Neutrophil (primary cell): Measurements from ENCODE around the gene MYH6.
"Not testable (repeated sequence)": the region's sequence is repeated elsewhere in the genome, so short reads cannot be mapped to it uniquely, and the experiment has no call there.

ENCODE experiments used
- H3K27ac ChIP-seq: fragments of 200-600 bp; sonication (generic); 2 replicates; pipeline ENCODE4 v1.5.1; 2016; ENCODE audit warnings: mild to moderate bottlenecking, moderate library complexity
- H3K27me3 ChIP-seq: fragments of 200-600 bp; sonication (generic); 2 replicates; pipeline ENCODE4 v1.6.0; 2016; ENCODE audit warnings: mild to moderate bottlenecking
- H3K36me3 ChIP-seq: fragments of 200-600 bp; sonication (generic); 2 replicates; pipeline ENCODE4 v1.5.1; 2017
- H3K4me1 ChIP-seq, 2 experiments: fragments of 200-600 bp in 1 of 2; sonication (generic) in 1 of 2; 1 replicate in 1 of 2; 2 replicates in 1 of 2; pipeline versions ENCODE4 v1.5.1 to v1.6.1; 2013 to 2016; ENCODE audit warnings: low read depth in 1 of 2, low read length in 1 of 2, mild to moderate bottlenecking in 1 of 2, moderate library complexity in 1 of 2; ENCODE audit not compliant: control insufficient read depth in 1 of 2, insufficient read depth in 1 of 2
- H3K4me3 ChIP-seq, 2 experiments: fragments of 200-600 bp in 1 of 2; sonication (generic) in 1 of 2; 1 replicate in 1 of 2; 2 replicates in 1 of 2; pipeline ENCODE4 v1.5.1; 2013 to 2016; ENCODE audit warnings: low read depth in 1 of 2, low read length in 1 of 2, mild to moderate bottlenecking in 1 of 2, moderate library complexity in 1 of 2
- H3K9me3 ChIP-seq: fragments of 200-600 bp; sonication (generic); 2 replicates; pipeline ENCODE4 v1.5.1; 2016
- CTCF ChIP-seq: fragments of 200-600 bp; sonication (generic); IDR thresholded peaks from 2 replicates; pipeline ENCODE4 v1.5.1; 2016; ENCODE audit warnings: antibody characterized with exemption

Gene MYH6

GRCh38 chr14:23418021-23418420, 9.9 kb upstream of the MYH6 start:
- TF ChIP-seq CTCF: no peak
- Histone ChIP-seq H3K27me3 (peaks cover 4% of the 10 kb centered on the region), H3K36me3 (no peaks in the 10 kb centered on the region), H3K9me3 (no peaks in the 10 kb centered on the region), H3K4me3 (no peak overlapping the region), H3K27ac (no peak overlapping the region), H3K4me1 (no peaks in the 10 kb centered on the region)

- H3K9me3 ChIP-seq, H3K4me3 ChIP-seq, H3K36me3 ChIP-seq, H3K27me3 ChIP-seq, H3K4me1 ChIP-seq, H3K27ac ChIP-seq: not testable (repeated sequence)
These were observed 9.2 kb upstream of the MYH6 start for GRCh38 chr14:23417269-23417668.

- Histone ChIP-seq H3K4me3 (no peak overlapping the region), H3K9me3 (no peaks in the 10 kb centered on the region), H3K27me3 (peaks cover 4% of the 10 kb centered on the region), H3K27ac (no peak overlapping the region), H3K36me3 (no peaks in the 10 kb centered on the region), H3K4me1 (no peaks in the 10 kb centered on the region)
- no peak for TF ChIP-seq CTCF
These were observed 8.7 kb upstream of the MYH6 start for GRCh38 chr14:23416801-23417200.

GRCh38 chr14:23415821-23416778, 8.0 kb upstream of the MYH6 start:
- no peaks in the 10 kb centered on the region for H3K9me3 ChIP-seq
- TF ChIP-seq CTCF: no peak
- no peak overlapping the region for H3K27ac ChIP-seq
- no peaks in the 10 kb centered on the region for H3K4me1 ChIP-seq
- H3K36me3 ChIP-seq: no peaks in the 10 kb centered on the region
- H3K27me3 ChIP-seq: peaks cover 4% of the 10 kb centered on the region
- H3K4me3 ChIP-seq: no peak overlapping the region

- TF ChIP-seq CTCF: no peak
- no peaks in the 10 kb centered on the region for H3K36me3 ChIP-seq
- H3K27me3 ChIP-seq: peaks cover 4% of the 10 kb centered on the region
- H3K4me1 ChIP-seq: no peaks in the 10 kb centered on the region
- no peak overlapping the region for H3K27ac ChIP-seq
- H3K9me3 ChIP-seq: no peaks in the 10 kb centered on the region
- no peak overlapping the region for H3K4me3 ChIP-seq
These were observed 7.1 kb upstream of the MYH6 start for GRCh38 chr14:23414906-23415820.

- Histone ChIP-seq H3K9me3 (no peaks in the 10 kb centered on the region), H3K4me1 (no peaks in the 10 kb centered on the region), H3K27ac (no peak overlapping the region), H3K36me3 (no peaks in the 10 kb centered on the region), H3K27me3 (peaks cover 3% of the 10 kb centered on the region), H3K4me3 (no peak overlapping the region)
- no peak for TF ChIP-seq CTCF
These were observed 6.2 kb upstream of the MYH6 start for GRCh38 chr14:23414254-23414653.
